ENCODE data around the gene LRIT2. TPM values are rescaled to one million over a fixed set of nuclear protein-coding genes. Genes with fewer than 3 reads are reported as not detected.

LRIT2 gene
- total RNA-seq, 1 donor from 2014 or later = not detected

- intact Hi-C loops (cut with micrococcal nuclease) = no loop called here
- peaks cover 8% of the 10 kb centered on the region for H3K9me3 ChIP-seq (replicated peaks)
- DNase-seq = no peak
- no peak for TF ChIP-seq CTCF (IDR thresholded peaks at IDR 0.05; ENCODE audit: borderline replicate concordance)
- H3K27me3 ChIP-seq (ENCODE audit: low read depth) = peaks cover 36% of the 10 kb centered on the region
- no peak overlapping the region for H3K27ac ChIP-seq (replicated peaks)
- H3K36me3 ChIP-seq = no peaks in the 10 kb centered on the region
- H3K4me1 ChIP-seq = no peaks in the 10 kb centered on the region
- no peak overlapping the region for H3K4me3 ChIP-seq
These were observed 22.2 kb upstream of the LRIT2 start for GRCh38 chr10:84247496-84247895.

- H3K4me3 ChIP-seq = peak within 1 kb of the TSS; percentile 46
These were observed 19.4 kb upstream of the LRIT2 start, which contains the start of gene RGR for GRCh38 chr10:84244651-84245270. RGR (plus strand) TSS chr10:84245053; CDS start chr10:84245091, 38 bp downstream.

GRCh38 chr10:84243759-84244158, 18.4 kb upstream of the LRIT2 start:
- intact Hi-C loops (cut with micrococcal nuclease) = no loop called here
- peaks cover 4% of the 10 kb centered on the region for H3K4me1 ChIP-seq
- no peak for TF ChIP-seq CTCF (IDR thresholded peaks at IDR 0.05; ENCODE audit: borderline replicate concordance)
- H3K9me3 ChIP-seq (replicated peaks) = no peaks in the 10 kb centered on the region
- no peak for DNase-seq
- H3K36me3 ChIP-seq = no peaks in the 10 kb centered on the region
- H3K4me3 ChIP-seq = no peak overlapping the region
- peaks cover 22% of the 10 kb centered on the region for H3K27me3 ChIP-seq (ENCODE audit: low read depth)
- H3K27ac ChIP-seq (replicated peaks) = peak overlapping the region; percentile 66

More at GRCh38 chr10:84244651-84245270, 19.4 kb upstream of the LRIT2 start, which contains the start of gene RGR:
- peaks cover 4% of the 10 kb centered on the region for H3K4me1 ChIP-seq
- peaks cover 24% of the 10 kb centered on the region for H3K27me3 ChIP-seq (ENCODE audit: low read depth)
- TF ChIP-seq CTCF (IDR thresholded peaks at IDR 0.05; ENCODE audit: borderline replicate concordance) = no peak
- H3K36me3 ChIP-seq = no peaks in the 10 kb centered on the region
- DNase-seq = peak; percentile 60
- intact Hi-C loops (cut with micrococcal nuclease) = no loop called here
- peak within 1 kb of the TSS; percentile 66 for H3K27ac ChIP-seq (replicated peaks)
- no peaks in the 10 kb centered on the region for H3K9me3 ChIP-seq (replicated peaks)

- peaks cover 26% of the 10 kb centered on the region for H3K27me3 ChIP-seq (ENCODE audit: low read depth)
- peak within 1 kb of the TSS; percentile 23 for H3K27ac ChIP-seq (replicated peaks)
- H3K9me3 ChIP-seq (replicated peaks) = no peaks in the 10 kb centered on the region
- TF ChIP-seq CTCF (IDR thresholded peaks at IDR 0.05; ENCODE audit: borderline replicate concordance) = no peak
- no peaks in the 10 kb centered on the region for H3K36me3 ChIP-seq
- peaks cover 4% of the 10 kb centered on the region for H3K4me1 ChIP-seq
- H3K4me3 ChIP-seq = no peak within 1 kb of the TSS
- DNase-seq = no peak
- intact Hi-C loops (cut with micrococcal nuclease) = no loop called here
These were observed 15.9 kb upstream of the LRIT2 start, which contains the start of gene LRIT1 for GRCh38 chr10:84241185-84241790. LRIT1 (minus strand) TSS chr10:84241546; CDS start chr10:84241439, 107 bp downstream.

- intact Hi-C loops (cut with micrococcal nuclease) = no loop called here
- peaks cover 47% of the 10 kb centered on the region for H3K27me3 ChIP-seq (ENCODE audit: low read depth)
- H3K36me3 ChIP-seq = no peaks in the 10 kb centered on the region
- DNase-seq = no peak
- no peak for TF ChIP-seq CTCF (IDR thresholded peaks at IDR 0.05; ENCODE audit: borderline replicate concordance)
- peaks cover 4% of the 10 kb centered on the region for H3K4me1 ChIP-seq
- no peak overlapping the region for H3K4me3 ChIP-seq
- H3K9me3 ChIP-seq (replicated peaks) = no peaks in the 10 kb centered on the region
- H3K27ac ChIP-seq (replicated peaks) = no peak overlapping the region
These were observed 13.6 kb upstream of the LRIT2 start for GRCh38 chr10:84238909-84239308.
